Osteocyte (in vitro differentiated cells): Measurements from ENCODE around the gene CDIPT. TPM values are rescaled to one million over a fixed set of nuclear protein-coding genes. Genes with fewer than 3 reads are reported as not detected.
A peak's percentile ranks its signal among the peaks of the same experiment; 100 is the strongest.

ENCODE experiments used
- DNase-seq: peaks from one replicate; pipeline ENCODE4 v3.0.0; 2021; ENCODE audit warnings: mixed read lengths; ENCODE audit not compliant: unreplicated experiment; ENCODE audit errors: extremely low spot score
- H3K27ac Mint-ChIP-seq: one replicate; pipeline ENCODE4 v1.8.0; 2021; ENCODE audit warnings: mild to moderate bottlenecking, mixed read lengths; ENCODE audit not compliant: unreplicated experiment
- H3K27me3 Mint-ChIP-seq: one replicate; pipeline ENCODE4 v1.8.0; 2021; ENCODE audit warnings: mixed read lengths; ENCODE audit not compliant: unreplicated experiment
- H3K36me3 Mint-ChIP-seq: one replicate; pipeline ENCODE4 v1.8.0; 2021; ENCODE audit warnings: mixed read lengths; ENCODE audit not compliant: unreplicated experiment
- H3K4me1 Mint-ChIP-seq: one replicate; pipeline ENCODE4 v1.8.0; 2021; ENCODE audit warnings: mixed read lengths; ENCODE audit not compliant: unreplicated experiment
- H3K4me3 Mint-ChIP-seq: one replicate; pipeline ENCODE4 v1.8.0; 2021; ENCODE audit warnings: mild to moderate bottlenecking, moderate library complexity, mixed read lengths; ENCODE audit not compliant: unreplicated experiment
- H3K9me3 Mint-ChIP-seq: one replicate; pipeline ENCODE4 v1.8.0; 2021; ENCODE audit warnings: mixed read lengths; ENCODE audit not compliant: unreplicated experiment
- CTCF ChIP-seq: fragments of 200-600 bp; sonication (generic); IDR thresholded peaks from 2 replicates; pipeline ENCODE4 v1.5.0; 2021; ENCODE audit warnings: antibody characterized with exemption, mild to moderate bottlenecking, moderate library complexity
- total RNA-seq: library from RNA; stranded (reverse); gene quantifications from 2 replicates; pipeline ENCODE4 v1.2.1, GENCODE V29; 2021

CDIPT gene
- total RNA-seq, 1 donor from 2014 or later: 104 TPM

GRCh38 chr16:29868396-29869009 lies 5.5 kb upstream of the CDIPT start:
- Mint-ChIP-seq H3K27ac (no peak overlapping the region), H3K27me3 (no peaks in the 10 kb centered on the region), H3K9me3 (no peaks in the 10 kb centered on the region), H3K36me3 (no peaks in the 10 kb centered on the region), H3K4me1 (peaks cover under 1% of the 10 kb centered on the region), H3K4me3 (no peak overlapping the region)
- no peak for TF ChIP-seq CTCF
- DNase-seq: no peak

DNA sequence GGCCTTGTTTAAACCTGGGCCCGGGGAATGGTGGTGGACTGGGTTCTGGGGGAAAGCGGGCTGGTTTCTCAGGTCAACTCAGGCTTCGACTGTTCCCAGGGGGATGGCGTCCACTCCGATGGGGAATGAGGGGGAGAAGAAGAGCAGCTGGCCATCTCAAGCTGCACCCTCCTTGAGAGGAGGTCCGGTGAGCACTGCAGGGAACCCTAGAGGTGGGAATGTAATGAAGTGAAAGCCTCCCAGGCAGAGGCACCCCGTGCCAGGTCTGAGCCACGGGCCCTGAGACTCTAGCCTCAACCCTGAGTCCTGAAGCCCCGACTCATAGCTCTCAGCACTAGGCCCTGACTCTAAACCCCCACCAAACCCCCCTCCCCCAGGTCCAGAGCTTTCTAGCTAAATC lies 1.2 kb upstream of the CDIPT start:
- H3K36me3 Mint-ChIP-seq: peaks cover 11% of the 10 kb centered on the region
- peaks cover 16% of the 10 kb centered on the region for H3K4me1 Mint-ChIP-seq
- H3K27me3 Mint-ChIP-seq: no peaks in the 10 kb centered on the region
- no peak overlapping the region for H3K4me3 Mint-ChIP-seq
- DNase-seq: no peak
- TF ChIP-seq CTCF: no peak
- no peaks in the 10 kb centered on the region for H3K9me3 Mint-ChIP-seq
- no peak overlapping the region for H3K27ac Mint-ChIP-seq

- Mint-ChIP-seq H3K27ac (peak overlapping the region; percentile 99), H3K36me3 (peaks cover 15% of the 10 kb centered on the region), H3K4me1 (peaks cover 16% of the 10 kb centered on the region), H3K4me3 (peak overlapping the region; percentile 98), H3K27me3 (no peaks in the 10 kb centered on the region), H3K9me3 (no peaks in the 10 kb centered on the region)
- TF ChIP-seq CTCF: no peak
- no peak for DNase-seq
These were observed 601 bp upstream of the CDIPT start for GRCh38 chr16:29863669-29863984.

GRCh38 chr16:29862383-29862883 lies 593 bp downstream of the CDIPT start:
- Mint-ChIP-seq H3K4me3 (peak overlapping the region; percentile 98), H3K27ac (peak overlapping the region; percentile 90), H3K27me3 (no peaks in the 10 kb centered on the region), H3K36me3 (peaks cover 21% of the 10 kb centered on the region), H3K4me1 (peaks cover 16% of the 10 kb centered on the region), H3K9me3 (no peaks in the 10 kb centered on the region)
- DNase-seq: no peak
- peak; percentile 37 for TF ChIP-seq CTCF

- Mint-ChIP-seq H3K36me3 (peaks cover 21% of the 10 kb centered on the region), H3K4me1 (peaks cover 16% of the 10 kb centered on the region), H3K27ac (no peak overlapping the region), H3K4me3 (peak overlapping the region; percentile 61), H3K9me3 (no peaks in the 10 kb centered on the region), H3K27me3 (no peaks in the 10 kb centered on the region)
- TF ChIP-seq CTCF: no peak
- no peak for DNase-seq
These were observed 2.8 kb downstream of the CDIPT start for GRCh38 chr16:29860218-29860617.
